Ovary (tissue), 9 donors: ENCODE results near the gene THRB. TPM values are rescaled to one million over a fixed set of nuclear protein-coding genes. Genes with fewer than 3 reads are reported as not detected.
"Not testable (repeated sequence)": the region's sequence is repeated elsewhere in the genome, so short reads cannot be mapped to it uniquely, and the experiment has no call there.

Experiments used
- DNase-seq, 5 donors: peaks; one replicate each; pipeline ENCODE4 v3.0.0-alpha.2; 2019 to 2020
- H3K27ac ChIP-seq, 2 donors: fragments of 200-600 bp; one replicate each; pipeline versions ENCODE4 v1.5.1 to v1.8.0; 2019 to 2022
- H3K27me3 ChIP-seq: fragments of 200-600 bp; one replicate; pipeline ENCODE4 v1.8.0; 2022
- H3K36me3 ChIP-seq: fragments of 200-600 bp; sonication (generic); one replicate; pipeline ENCODE4 v1.5.1; 2019
- H3K4me1 ChIP-seq: one replicate; pipeline ENCODE4 v1.8.1; 2013; ENCODE audit warnings: mild to moderate bottlenecking, moderate library complexity; ENCODE audit not compliant: insufficient read depth
- H3K4me3 ChIP-seq: fragments of 200-600 bp; sonication (generic); one replicate; pipeline ENCODE4 v1.5.1; 2017
- H3K9me3 ChIP-seq, 2 donors: fragments of 200-600 bp in 1 of 2; sonication (generic) in 1 of 2; one replicate each; pipeline versions ENCODE4 v1.5.1 to v1.8.1; 2013 to 2019; ENCODE audit warnings: mild to moderate bottlenecking in 1 of 2, moderate library complexity in 1 of 2
- EP300 ChIP-seq: sonication (generic); formaldehyde crosslinking; IDR thresholded peaks from one replicate; pipeline ENCODE4 v1.6.1; 2017; ENCODE audit warnings: antibody characterized with exemption
- POLR2A ChIP-seq: fragments of 450-650 bp; IDR thresholded peaks from one replicate; pipeline ENCODE4 v1.6.1; 2017; ENCODE audit warnings: antibody characterized with exemption, mild to moderate bottlenecking, moderate library complexity
- WGBS, 3 donors: extraction: QIAGEN DNeasy Blood & Tissue Kit in 1 of 3; methylation state at CpG; one replicate each; pipeline versions ENCODE4 v1.1.5 to v1.1.7; 2013 to 2017; 5-methylcytosine and 5-hydroxymethylcytosine counted together
- intact Hi-C, 4 donors: fragments of 100-400 bp; cut with DNase I; formaldehyde crosslinking; loops; one replicate each; pipeline versions ENCODE4 v1.11.0 to v1.15.1; 2022 to 2023
- polyA plus RNA-seq, 2 donors: library from polyadenylated mRNA; stranded (reverse); fragments of 200-250 nt in 1 of 2; fragments of 350-450 nt in 1 of 2; fragmentation: Illumina TruSeq in 1 of 2; extraction: RNeasy Lipid Tissue Mini Kit (QIAGEN cat#74804) in 1 of 2; gene quantifications; one replicate each; pipeline ENCODE4 v1.2.3, GENCODE V29; 2013 to 2014
- total RNA-seq, 7 donors: library from RNA; depleted of rRNA in 2 of 7; stranded (reverse); fragments of >200 nt in 2 of 7; fragmentation: NEBNext Ultra II Directional in 3 of 7; extraction: Animal tissue kit (Norgen Biotek cat#: 25700) in 3 of 7; gene quantifications; one replicate each; pipeline versions ENCODE4 v1.1.0 to v1.2.4, GENCODE V29; 2016 to 2023
- TF ChIP-seq, protein P1 (sequence below), 3 donors: fragments of 450-650 bp in 2 of 3; fragments of 200-600 bp in 1 of 3; IDR thresholded peaks; one replicate each; pipeline versions ENCODE4 v1.5.1 to v1.8.0; 2016 to 2022; ENCODE audit warnings: antibody characterized with exemption in 3 of 3, mild to moderate bottlenecking in 1 of 3
- donor health status: DM: no; HTN: no; CAD: no; lungs with moderate emphysema.
- donor health status: DM: no; HTN: no; CAD: no.
- donor health status: Bipolar disorder and iron deficiency.
- donor health status: DM: yes; HTN: yes; CAD: no.
- donor health status: DM: no; HTN: no; CAD: no.
- donor health status: DM: yes; HTN: yes; CAD: no.

Gene THRB
- total and polyA plus RNA-seq, 9 donors: 0.91 to 6.5 (median 3.2) TPM

GRCh38 chr3:24400450-24400849 lies 94.2 kb downstream of the THRB start:
- 16 to 36% (median 36%) methylated on average over 4 of the region's 4 CpGs for WGBS, 3 donors
- H3K4me1 ChIP-seq: peaks cover 2% of the 10 kb centered on the region
- H3K27me3 ChIP-seq: no peaks in the 10 kb centered on the region
- TF ChIP-seq EP300 (no peak), POLR2A (no peak)
- TF ChIP-seq, protein P1, sequence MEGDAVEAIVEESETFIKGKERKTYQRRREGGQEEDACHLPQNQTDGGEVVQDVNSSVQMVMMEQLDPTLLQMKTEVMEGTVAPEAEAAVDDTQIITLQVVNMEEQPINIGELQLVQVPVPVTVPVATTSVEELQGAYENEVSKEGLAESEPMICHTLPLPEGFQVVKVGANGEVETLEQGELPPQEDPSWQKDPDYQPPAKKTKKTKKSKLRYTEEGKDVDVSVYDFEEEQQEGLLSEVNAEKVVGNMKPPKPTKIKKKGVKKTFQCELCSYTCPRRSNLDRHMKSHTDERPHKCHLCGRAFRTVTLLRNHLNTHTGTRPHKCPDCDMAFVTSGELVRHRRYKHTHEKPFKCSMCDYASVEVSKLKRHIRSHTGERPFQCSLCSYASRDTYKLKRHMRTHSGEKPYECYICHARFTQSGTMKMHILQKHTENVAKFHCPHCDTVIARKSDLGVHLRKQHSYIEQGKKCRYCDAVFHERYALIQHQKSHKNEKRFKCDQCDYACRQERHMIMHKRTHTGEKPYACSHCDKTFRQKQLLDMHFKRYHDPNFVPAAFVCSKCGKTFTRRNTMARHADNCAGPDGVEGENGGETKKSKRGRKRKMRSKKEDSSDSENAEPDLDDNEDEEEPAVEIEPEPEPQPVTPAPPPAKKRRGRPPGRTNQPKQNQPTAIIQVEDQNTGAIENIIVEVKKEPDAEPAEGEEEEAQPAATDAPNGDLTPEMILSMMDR (IDR thresholded peaks at IDR 0.05): no peak
- H3K9me3 ChIP-seq: no peaks in the 10 kb centered on the region
- no peaks in the 10 kb centered on the region for H3K36me3 ChIP-seq
- no peak for DNase-seq
- H3K4me3 ChIP-seq: no peak overlapping the region
- intact Hi-C loops: no loop called here
- no peak overlapping the region for H3K27ac ChIP-seq

GRCh38 chr3:24400015-24400414 lies 94.6 kb downstream of the THRB start:
- 20 to 32% (median 24%) methylated on average over 2 of the region's 2 CpGs for WGBS, 3 donors
- TF ChIP-seq POLR2A (no peak), EP300 (no peak)
- TF ChIP-seq, protein P1 (IDR thresholded peaks at IDR 0.05): no peak
- intact Hi-C loops: no loop called here
- Histone ChIP-seq H3K27me3 (no peaks in the 10 kb centered on the region), H3K4me1 (peaks cover 2% of the 10 kb centered on the region), H3K9me3 (no peaks in the 10 kb centered on the region), H3K4me3 (no peak overlapping the region), H3K27ac (no peak overlapping the region), H3K36me3 (no peaks in the 10 kb centered on the region)
- DNase-seq: no peak

DNA sequence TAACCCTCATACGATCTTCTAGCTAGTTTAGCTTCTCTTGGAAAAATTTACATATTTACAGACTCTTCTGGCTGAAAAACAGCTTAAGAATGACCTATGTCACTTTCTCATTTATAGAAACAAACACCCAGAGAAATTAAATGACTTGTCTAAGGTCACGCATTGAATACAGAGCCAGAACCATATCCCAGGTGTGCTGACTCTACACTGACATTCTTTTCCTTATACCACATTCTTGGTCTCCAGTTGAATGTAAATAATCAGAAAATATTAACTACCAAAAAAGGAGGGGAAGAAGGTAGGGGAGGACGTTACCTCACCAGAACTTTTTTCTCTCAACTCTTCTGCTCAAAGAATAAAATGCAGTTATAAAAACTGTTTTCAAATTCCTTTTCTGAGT lies 95.0 kb downstream of the THRB start:
- Histone ChIP-seq H3K27me3 (no peaks in the 10 kb centered on the region), H3K4me1 (peaks cover 2% of the 10 kb centered on the region), H3K4me3 (no peak overlapping the region), H3K27ac (no peak overlapping the region), H3K9me3 (no peaks in the 10 kb centered on the region), H3K36me3 (no peaks in the 10 kb centered on the region)
- intact Hi-C loops: no loop called here
- TF ChIP-seq, protein P1 (IDR thresholded peaks at IDR 0.05): no peak
- WGBS, 3 donors: 68 to 71% (median 69%) methylated on average over 3 of the region's 3 CpGs
- DNase-seq: no peak

- DNase-seq, H3K36me3 ChIP-seq, intact Hi-C loops, H3K27ac ChIP-seq, H3K4me3 ChIP-seq, H3K27me3 ChIP-seq, H3K4me1 ChIP-seq, H3K9me3 ChIP-seq: not testable (repeated sequence)
- 91 to 99% (median 97%) methylated on average over 5 of the region's 5 CpGs for WGBS, 3 donors
Observed at GRCh38 chr3:24398712-24399111, 95.9 kb downstream of the THRB start.

DNA sequence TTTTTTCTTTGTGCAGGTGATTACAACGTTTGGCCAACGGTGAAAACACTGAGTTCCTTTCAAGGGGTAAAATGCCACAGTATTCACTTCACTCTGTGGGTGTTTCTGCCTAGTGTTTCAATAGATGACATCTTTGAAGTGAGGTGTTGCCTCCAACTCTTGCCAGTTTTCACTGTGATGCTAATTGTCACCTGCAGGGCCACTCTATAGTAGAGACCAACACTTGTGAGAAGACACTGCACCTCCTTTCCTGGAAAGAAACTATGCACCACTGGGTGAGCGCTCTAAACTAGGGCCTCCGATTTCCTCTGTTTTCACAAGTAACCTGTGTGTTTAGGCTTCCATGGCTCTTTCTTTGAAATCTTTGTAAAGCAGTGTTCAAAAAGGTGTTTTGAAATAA lies 98.3 kb downstream of the THRB start:
- no peak for DNase-seq
- H3K27ac ChIP-seq: no peak overlapping the region
- H3K36me3 ChIP-seq: no peaks in the 10 kb centered on the region
- no peaks in the 10 kb centered on the region for H3K9me3 ChIP-seq
- no peaks in the 10 kb centered on the region for H3K27me3 ChIP-seq
- H3K4me3 ChIP-seq: no peak overlapping the region
- TF ChIP-seq EP300 (no peak), POLR2A (no peak)
- TF ChIP-seq, protein P1 (IDR thresholded peaks at IDR 0.05): no peak
- WGBS, 3 donors: 85 to 89% (median 85%) methylated on average over 4 of the region's 4 CpGs
- H3K4me1 ChIP-seq: no peaks in the 10 kb centered on the region
- intact Hi-C loops: no loop called here
